Activated effector memory CD4-positive, alpha-beta T cell treated with Interleukin-2 at 50 U/mL for 16 hours (primary cell): ENCODE measurements around the gene PITPNM3.

Source experiments
- DNase-seq: peaks from one replicate; pipeline ENCODE4 v3.0.0-alpha.2; 2020

Gene PITPNM3

DNA sequence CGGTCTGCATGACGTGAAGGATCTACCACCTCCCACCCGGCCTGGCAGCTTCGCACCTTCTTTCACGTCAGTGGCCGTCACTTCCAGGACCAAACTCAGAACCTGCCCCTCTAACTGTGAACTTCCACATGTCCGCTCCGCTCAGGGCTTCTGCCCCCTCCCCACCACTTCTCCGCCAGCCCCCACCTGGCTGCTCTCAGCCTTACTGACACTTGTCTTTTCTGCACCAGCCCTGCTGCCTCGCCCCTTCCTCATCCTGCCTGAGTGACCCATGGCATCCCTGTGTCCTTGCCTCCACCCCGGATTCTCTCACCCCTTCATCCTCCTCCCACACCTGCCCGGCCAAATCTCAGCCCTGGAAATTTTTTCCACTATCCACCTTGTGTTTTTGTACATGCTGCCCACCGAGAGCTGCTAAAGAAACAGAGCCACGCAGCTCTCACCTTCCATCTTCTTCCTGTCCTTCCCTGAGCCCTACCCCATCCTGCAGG lies 97.8 kb downstream of the PITPNM3 start:
- no peak for DNase-seq

DNA sequence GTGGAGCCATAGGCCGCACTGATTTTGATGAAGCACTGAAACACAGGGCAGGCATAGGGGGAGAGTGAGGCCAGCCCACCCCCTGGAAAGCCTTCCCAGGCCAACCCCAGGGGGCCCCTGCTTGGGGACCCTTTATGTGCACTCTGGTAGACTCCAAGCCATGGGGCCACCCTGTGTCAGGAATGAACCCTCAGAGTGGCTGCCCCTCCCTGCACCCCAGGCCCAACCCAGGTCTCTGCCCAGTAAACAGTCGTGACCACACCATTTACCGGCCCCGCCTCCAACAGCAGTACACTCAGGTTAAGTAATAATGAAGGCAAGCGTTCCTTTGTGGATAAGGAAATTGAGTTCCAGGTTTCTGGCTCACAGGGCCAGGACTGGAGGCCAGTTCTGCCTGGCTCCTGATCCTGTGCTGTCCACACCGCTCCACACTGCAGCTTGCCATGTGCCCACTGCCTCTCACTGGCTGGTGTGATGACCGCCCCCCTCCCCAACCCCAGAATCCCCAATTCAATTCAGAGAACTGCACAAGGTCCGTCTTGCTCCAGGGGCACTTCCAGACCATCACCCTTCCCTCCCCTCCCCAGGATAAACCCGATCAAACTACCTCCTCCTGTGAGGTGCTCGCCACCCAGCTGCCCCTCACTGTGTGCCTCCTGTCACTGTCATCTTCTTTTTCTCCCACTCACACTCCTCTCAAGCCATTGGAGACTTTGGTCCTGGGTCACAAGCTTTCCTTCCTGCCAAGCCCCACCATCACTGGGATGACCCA lies 98.5 kb downstream of the PITPNM3 start:
- no peak for DNase-seq

DNA sequence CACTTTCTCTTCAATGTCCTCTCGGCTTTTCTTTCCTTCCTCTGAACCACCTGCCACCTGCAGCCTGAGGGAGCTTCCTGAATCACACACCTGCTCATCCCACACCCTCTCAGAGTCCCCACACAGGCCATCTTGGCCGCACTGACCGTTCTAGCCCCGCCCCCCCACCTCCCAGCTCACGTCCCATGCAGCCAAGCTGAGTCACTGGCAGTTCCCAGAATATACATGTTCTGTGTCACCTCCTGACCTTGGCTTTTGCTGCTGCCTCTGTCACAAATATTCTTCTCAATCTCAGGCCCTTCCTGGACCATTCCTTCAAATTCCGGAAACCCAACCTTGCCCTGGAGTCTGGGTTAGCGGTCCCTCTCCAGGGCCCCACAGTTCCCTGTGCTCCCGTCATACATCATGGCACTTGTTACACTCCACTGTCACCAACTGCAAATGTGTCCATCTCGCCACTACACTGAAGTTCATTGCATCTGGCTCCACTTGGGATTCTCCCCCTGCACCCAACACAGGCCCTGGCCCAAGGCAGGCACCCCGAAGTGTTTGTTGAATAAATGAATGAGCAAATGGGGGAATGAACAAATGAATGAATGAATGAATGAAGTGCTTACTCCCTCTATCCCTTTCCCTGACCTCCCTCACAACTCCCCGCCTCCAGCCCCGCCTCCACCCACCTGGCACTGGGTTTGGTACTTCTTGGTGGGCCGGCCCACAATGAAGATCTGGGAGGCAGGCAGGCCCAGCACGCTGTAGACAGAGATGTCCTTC lies 99.3 kb downstream of the PITPNM3 start:
- DNase-seq = no peak

DNA sequence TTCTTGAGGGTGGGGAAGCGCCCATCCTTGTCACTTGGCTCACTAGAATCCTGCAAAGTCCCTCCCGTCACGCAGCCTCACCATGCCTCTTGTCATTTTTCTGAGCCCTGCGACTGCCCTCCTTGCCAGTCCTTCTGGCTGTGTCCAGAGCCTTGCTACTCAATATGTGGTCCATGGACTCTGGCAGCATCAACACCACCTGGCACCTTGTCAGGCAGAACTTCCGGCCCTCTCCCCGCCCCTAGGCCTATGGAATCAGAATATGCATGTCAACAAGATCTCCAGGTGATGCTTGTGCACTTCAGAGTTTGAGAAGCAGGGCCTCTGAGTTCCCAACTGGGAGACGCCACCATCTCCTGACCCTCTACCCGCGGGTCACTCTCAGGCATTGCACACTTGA lies 100.0 kb downstream of the PITPNM3 start:
- DNase-seq = no peak

DNA sequence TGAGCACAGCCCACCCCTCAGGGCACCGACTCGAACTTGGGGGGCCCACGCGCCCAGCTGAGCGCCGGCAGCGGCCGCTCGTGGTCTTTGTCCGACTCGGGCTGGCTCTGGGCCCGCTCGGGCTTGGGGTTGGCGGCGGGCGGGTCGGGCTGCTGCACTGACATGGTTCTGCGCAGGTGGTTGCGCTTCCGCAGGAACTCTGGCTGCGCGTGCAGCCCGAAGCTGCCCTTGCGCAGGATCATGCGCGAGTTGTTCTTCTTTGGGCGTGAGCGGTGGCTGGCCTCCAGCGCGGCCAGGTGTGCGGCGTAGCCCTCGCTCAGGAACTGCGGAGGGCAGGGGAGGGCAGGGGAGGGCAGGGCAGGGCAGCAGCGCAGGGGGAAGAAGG lies 101.0 kb downstream of the PITPNM3 start:
- DNase-seq = peak; percentile 38

DNA sequence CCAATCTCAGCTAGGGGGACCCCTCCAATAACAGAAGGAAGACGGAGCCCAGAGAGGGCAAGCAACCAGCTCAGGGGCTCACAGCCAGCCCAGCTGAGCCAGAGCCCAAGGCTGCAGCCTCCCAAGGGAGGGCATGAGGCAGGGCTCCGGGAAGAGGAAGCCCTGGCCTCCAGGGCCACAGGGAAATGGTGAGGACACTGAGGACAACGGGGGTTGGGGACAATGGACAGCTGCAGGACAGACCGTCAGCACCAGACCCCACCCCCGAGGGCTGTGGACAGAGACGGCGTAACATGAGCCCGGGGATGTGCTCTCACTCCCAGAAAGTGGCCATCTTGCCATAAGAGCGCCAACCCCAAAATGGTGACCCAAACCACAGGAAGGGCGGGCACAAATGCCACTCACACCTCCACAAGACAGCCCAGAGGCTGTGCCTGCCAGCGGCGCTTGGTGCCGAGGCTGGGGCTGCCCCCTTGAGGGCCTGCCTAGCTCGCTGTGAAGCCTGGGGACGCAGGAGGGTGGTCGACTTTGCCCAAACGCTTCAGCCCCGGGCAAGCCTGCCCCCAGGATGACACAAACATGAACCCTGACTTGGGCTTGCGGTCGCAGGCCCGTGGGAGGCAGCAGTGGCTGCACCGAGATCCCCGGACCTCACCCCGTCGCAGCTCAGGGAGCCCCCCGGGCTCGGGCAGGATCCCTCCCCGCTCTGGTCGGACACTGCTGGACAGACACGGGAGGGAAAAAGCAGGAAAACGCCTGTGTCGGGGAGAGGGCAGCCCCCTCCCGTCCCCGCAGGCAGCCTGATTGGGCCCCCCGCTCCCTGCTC lies 101.6 kb downstream of the PITPNM3 start:
- DNase-seq = no peak

DNA sequence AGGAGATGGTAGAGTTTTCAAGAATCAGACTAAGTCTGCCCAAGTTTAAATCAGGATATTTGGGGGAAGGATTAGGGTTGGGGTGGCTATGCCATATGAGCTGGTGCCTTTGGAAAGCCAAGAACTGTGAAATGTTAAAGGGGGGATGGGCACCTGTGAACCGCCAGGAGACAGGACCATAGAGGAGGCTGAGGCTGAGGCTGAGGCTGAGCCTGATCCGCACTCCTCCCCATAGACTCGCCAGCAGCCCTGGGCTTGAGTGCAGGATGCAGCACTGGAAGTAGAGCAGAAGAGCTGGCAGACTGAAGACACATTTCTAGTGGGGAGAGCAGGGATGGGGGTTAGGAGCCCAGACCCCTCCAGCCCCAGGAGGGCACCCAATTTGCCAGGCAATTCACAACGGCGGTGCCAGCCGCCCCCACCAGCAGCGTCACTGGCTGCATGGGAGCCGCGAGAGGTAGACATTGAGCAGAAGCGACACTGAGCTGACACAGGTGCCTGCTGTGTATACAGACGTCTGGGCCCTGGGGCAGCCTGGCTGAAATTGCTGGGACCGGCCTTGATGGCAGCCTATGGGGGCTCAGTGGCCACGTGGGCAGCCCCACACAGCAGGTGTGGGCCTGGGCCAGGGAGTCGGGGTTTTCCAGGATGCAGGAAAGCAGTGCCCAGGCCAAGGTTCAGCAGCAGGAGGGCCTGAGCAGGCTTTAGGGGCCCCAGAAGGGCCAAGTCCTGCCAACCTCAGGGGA lies 102.9 kb downstream of the PITPNM3 start:
- no peak for DNase-seq

DNA sequence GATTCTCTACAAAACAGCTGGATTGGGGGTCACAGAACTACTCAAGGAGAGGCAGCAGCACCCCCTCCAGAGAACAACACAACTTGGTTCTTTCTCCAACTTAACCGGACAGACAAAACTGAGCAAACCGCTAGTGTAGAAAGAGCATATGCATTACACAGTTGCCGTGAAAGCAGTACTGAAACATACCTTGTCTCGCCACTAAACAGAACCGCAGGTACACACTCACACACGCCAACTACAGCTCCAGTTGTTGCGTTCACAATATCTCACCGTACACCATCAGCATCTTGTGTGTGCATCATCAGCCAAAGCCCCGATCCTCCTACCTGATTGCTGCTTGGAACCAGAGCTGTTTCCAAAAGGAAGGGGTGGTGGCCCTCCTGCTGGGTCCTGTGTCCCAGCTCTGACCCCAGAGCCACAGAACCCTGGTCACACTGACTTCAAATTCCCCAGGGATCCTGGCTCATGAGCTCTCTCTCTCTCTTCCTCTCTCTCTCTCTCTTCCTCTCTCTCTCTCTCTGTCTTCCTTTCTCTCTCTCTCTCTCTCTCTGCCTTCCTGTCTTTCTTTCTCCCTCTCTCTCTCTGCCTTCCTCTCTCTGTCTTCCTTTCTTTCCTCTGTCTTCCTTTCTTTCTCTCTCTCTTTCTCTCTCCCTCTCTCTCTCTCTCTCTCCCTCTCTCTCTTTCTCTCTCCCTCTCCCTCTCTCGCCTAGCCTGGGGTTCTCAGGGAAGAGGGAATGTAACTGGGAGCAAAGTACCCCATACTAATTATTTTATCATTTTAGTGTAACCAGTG lies 103.7 kb downstream of the PITPNM3 start:
- no peak for DNase-seq

DNA sequence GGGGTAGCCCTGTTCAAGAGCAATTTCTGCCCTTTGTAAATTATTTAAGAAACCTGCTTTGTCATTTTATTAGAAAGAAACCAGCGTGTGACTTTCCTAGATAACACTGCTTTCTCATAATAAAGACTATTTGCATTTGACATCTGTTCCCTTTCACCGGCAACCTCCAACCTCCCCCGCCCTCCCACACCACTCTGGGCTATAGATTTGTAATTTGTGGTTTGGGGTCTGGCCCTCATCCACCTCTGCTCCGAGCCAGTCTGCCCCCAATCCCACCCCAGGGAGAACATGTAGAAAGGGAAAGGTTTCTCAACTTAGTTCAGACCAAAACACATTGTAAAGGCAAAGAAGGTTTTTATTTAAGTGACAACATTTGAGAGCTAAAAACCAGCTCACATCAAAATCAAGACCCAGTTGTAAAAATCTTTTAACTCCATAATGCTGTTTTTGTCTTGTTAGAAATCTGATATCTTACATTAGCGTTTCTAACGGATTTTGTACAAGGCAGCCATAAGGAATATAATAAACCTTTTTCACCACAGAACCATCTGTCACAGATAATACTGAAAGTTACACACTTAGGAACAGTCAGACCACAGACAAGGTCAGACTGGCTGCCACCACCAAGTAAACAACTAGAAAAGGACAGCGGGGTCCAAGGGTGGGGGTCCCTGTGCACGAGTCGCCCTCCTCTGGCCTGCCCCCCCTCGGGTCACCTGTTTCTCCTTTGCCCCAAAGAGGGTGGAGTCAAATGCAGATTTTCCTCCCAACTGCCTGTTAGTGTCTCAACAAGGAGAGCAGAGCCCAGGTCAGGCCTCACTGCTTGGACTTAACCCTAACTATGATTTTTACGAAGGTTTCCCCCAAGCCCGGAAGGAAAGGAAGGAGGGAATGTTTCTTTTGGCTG lies 105.2 kb downstream of the PITPNM3 start:
- DNase-seq = no peak

DNA sequence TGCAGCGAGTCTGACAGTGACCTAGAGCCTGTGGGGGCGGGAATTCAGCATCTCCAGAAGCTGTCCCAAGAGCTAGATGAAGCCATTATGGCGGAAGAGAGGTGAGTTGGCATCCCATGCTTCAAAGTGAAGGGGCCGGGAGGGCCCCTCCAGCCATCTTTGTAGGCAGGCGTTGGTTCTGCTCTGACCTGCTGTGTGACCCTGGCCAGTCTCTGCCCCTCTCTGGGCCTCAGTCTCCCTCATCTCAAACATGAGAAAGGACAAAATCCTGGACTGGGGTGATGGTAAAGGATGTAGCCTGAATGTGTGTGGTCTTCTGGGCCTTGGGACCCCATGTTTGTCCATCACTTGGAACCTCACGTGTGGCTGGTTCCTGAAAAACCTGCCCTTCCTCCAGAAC lies 107.0 kb downstream of the PITPNM3 start:
- no peak for DNase-seq

DNA sequence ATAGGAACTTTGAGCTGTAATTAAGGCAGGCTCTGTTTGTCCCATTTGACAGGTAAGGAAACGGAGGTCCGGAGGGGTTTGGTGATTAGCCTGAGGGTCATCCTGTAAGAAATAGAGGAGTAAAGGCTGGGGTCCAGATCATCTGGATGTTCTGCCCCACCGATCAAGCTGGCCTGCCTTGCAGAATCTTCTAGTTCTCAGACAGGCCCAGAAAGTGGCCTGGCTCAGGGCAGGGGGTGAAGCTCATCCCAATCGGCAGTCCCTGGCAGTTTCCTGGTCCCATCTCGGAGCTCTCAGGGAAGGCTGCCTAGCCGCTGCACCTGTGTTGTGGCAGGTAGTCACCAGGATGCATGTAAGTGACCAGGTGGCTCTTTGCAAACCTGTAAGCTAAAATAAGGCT lies 107.9 kb downstream of the PITPNM3 start:
- no peak for DNase-seq

DNA sequence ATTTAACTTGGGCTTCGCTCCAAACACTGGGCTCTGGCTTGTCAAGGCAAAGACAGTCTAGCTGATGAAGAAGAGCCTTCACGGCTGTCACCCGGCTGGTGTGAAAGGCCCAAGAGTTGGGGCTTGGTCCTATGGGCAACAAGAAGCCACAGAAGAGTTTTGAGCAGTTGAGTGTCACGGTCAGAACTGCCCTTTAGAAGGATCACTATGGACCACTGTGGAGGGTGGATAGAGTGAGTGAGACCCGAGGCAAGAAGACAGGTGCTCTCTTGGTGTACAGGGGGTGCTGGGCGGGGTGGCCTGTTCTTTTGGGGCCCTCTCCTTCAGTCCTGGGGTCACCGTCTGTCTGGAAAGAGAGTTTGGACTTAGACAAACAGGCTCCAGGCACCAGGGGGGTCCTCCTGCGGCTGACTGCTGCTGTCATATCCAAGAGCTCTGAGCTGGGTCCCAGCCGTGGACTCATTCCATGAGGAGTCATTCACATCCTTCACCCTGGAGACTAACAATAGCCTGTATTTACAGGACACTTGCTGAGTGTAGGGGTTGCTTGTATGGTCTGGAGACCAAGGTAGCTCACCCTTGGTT lies 109.7 kb downstream of the PITPNM3 start:
- DNase-seq = no peak

DNA sequence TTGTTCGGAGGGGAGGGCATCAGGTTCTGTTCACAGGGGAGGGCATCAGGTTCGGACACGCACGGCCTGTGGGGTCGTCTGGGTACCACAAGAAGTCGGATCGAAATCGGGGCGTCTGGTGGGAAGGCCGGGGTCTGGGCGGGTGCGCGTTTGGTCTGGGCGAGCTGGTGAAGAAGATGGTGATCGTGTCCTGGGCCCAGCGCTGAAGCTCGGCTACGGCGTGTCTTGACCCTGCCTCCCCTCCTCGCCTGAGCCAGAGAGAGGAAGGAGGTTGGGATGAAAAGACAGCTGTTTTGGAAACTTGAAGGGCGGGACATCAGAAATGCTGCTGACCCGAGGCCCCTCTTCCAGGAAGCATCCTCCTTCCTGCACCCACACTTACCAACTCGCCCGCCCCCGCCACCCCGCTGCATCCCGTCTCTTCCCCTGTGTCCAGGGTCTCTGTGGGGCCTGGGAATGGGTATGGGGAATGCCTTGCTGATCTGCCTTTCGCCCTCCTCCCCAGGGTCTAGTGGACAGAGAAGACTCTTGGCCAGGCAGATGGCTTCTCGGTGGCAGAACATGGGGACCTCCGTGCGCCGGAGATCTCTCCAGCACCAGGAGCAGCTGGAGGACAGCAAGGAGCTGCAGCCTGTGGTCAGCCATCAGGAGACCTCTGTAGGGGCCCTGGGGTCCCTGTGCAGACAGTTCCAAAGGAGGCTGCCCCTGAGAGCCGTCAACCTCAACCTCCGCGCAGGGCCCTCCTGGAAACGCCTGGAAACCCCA lies 111.6 kb downstream of the PITPNM3 start:
- DNase-seq = no peak

DNA sequence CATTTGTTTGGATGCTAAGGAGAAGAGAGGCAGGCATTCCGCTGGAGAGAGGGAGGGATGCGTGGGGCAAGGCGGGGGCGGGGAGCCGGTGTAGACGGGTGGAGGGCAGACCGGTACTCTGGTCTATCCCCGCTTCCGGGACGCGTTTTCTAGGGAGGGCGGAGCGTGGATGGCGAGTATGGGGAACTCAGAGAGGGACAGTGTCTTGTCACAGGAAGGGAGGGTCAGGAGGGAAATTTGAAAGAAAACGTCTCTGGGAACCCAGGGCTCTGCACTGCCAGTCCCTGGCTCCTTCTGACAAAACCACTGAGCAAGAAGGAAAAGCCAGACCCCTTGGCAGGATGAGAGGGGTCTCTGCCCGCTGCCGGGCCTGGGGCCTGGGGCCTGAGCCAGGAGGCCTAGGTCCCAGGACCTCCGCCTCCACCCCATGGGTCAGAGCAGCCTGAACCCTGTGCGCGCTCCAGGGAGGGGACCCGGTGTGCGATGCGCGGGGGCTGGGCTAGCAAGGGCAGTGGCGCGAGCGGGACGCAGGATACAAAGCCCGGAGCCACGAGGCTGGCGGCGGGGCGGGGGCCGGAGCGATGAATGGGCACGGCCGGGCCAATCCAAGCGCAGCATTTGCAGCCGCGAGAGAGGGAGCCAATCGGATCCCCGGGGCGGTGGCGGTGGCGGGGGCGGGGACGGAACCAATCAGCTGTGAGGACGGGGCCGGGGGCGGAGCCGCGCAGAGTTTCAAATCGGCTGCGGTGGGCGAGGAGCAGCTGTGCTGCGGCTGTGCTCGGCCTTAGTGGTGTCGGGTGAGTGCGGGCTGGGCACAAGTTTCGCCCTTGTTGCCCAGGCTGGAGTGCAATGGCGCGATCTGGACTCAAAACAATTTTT lies 112.4 kb downstream of the PITPNM3 start, which contains the start of gene PIMREG:
TSS of gene PIMREG (plus strand) at position 764 of the 879 bp plus-strand sequence. CDS start 656 bp downstream, outside the sequence.
- peak; percentile 87 for DNase-seq

DNA sequence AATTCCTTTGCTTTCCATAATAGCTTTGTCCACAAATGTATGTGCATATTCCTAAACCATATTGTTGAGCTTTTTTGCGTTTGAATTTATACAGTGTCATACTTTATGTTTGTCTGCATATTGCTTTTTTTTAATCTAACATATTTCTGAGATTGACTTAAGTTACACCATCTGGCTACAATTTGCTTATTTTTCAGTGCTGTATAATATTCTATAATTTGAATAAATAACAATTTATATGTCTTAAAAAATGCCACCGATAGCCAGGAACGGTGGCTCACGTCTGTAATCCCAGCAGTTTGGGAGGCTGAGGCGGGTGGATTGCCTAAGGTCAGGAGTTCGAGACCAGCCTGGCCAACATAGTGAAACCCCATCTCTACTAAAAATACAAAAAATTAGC lies 113.6 kb downstream of the PITPNM3 start:
- DNase-seq = no peak

DNA sequence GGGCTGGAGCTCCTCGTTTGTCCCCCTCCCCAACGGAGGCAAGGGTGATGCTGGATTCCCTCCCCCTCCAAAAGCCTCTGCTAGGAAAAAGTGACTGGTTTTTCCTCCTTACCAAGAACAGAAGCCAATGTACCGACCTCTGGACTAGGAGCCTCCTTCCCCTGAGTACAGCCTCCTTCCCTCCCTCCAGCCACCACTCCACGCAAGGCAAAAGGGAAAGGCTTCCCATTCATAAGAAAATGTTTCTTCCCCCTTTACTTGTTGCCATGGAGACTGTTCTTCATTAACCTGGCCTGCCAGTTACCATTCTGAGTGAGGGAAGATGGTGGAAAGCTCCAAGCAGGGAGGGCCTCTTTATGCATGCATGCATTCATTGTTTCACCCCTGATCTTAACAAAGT lies 116.4 kb downstream of the PITPNM3 start:
- no peak for DNase-seq

DNA sequence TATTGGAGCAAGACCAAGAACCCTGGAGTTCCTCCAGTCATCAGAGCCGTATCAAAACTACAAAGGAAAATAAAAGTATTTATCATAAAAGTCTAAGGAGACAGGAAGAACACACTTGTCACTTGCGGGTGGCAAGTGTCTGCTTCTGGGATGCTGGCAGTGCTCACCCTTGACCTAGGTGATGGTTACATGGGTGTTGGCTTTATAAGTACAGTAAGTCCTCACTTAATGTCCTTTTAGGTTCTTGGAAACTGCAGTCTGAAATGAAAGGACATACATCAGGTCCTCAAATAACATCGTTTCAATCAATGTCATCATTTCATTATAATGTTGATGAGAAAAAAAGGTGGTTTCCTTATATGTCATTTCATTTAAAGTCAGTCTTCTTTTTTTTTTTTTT lies 118.4 kb downstream of the PITPNM3 start:
- no peak for DNase-seq

DNA sequence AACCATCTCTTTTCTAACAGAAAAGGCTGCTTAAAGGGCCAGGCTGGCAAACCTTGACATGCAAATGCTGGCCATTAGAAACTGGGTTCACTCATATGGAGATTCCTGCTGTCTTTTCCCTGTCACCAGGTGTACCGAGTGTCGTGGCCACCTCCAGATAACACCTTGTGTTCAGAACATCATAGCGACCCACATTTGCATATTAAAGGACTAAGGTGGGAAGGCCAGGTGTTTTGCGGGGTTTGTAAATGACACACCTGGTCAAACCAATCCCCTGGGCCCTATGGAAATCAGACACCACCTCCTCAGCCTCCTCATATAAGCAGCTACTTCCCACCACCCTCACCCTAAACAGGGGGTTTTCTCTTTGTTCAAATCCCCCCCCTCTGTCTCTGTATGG lies 118.9 kb downstream of the PITPNM3 start:
- no peak for DNase-seq
